Suprapubic skin (tissue), 4 donors: ENCODE data around the gene S100A7A. TPM values are rescaled to one million over a fixed set of nuclear protein-coding genes. Genes with fewer than 3 reads are reported as not detected.
A peak's percentile ranks its signal among the peaks of the same experiment; 100 is the strongest.

Source experiments
- DNase-seq, 2 donors: peaks; one replicate each; pipeline ENCODE4 v3.0.0-alpha.2; 2019; ENCODE audit warnings: low spot score in 2 of 2
- H3K27ac ChIP-seq: fragments of 200-600 bp; sonication (generic); one replicate; pipeline ENCODE4 v1.5.1; 2019
- H3K27me3 ChIP-seq: fragments of 200-600 bp; sonication (generic); one replicate; pipeline ENCODE4 v1.5.1; 2019
- H3K36me3 ChIP-seq: fragments of 200-600 bp; sonication (generic); one replicate; pipeline ENCODE4 v1.5.1; 2019
- H3K4me1 ChIP-seq: fragments of 200-600 bp; sonication (generic); one replicate; pipeline ENCODE4 v1.5.1; 2019
- H3K4me3 ChIP-seq: fragments of 200-600 bp; sonication (generic); one replicate; pipeline ENCODE4 v1.5.1; 2019; ENCODE audit warnings: mild to moderate bottlenecking
- H3K9me3 ChIP-seq: fragments of 200-600 bp; sonication (generic); one replicate; pipeline ENCODE4 v1.5.1; 2019
- EP300 ChIP-seq: sonication (generic); formaldehyde crosslinking; IDR thresholded peaks from one replicate; pipeline ENCODE4 v1.6.1; 2017; ENCODE audit warnings: antibody characterized with exemption
- POLR2A ChIP-seq, 2 donors: fragments of 450-650 bp; IDR thresholded peaks; one replicate each; pipeline ENCODE4 v1.6.1; 2017; ENCODE audit warnings: antibody characterized with exemption in 2 of 2, mild to moderate bottlenecking in 2 of 2, moderate library complexity in 2 of 2
- POLR2AphosphoS5 ChIP-seq, 3 donors: sonication (generic); formaldehyde crosslinking; IDR thresholded peaks; one replicate each; pipeline ENCODE4 v1.6.1; 2017; ENCODE audit warnings: antibody characterized with exemption in 3 of 3
- WGBS: methylation state at CpG from one replicate; pipeline ENCODE4 v1.1.5; 2018; 5-methylcytosine and 5-hydroxymethylcytosine counted together
- total RNA-seq, 4 donors: library from RNA; depleted of rRNA; stranded (reverse); fragments of >200 nt; gene quantifications; one replicate each; pipeline ENCODE4 v1.1.0, GENCODE V29; 2016
- TF ChIP-seq, protein P1 (sequence below), 2 donors: fragments of 200-600 bp in 1 of 2; fragments of 450-650 bp in 1 of 2; sonication (generic) in 1 of 2; IDR thresholded peaks; one replicate each; pipeline ENCODE4 v1.5.1; 2016 to 2019; ENCODE audit warnings: antibody characterized with exemption in 2 of 2, mild to moderate bottlenecking in 1 of 2, moderate library complexity in 1 of 2

Gene S100A7A
- total RNA-seq, 4 donors from 2014 or later, result 0.10 TPM; not detected in 3

DNA sequence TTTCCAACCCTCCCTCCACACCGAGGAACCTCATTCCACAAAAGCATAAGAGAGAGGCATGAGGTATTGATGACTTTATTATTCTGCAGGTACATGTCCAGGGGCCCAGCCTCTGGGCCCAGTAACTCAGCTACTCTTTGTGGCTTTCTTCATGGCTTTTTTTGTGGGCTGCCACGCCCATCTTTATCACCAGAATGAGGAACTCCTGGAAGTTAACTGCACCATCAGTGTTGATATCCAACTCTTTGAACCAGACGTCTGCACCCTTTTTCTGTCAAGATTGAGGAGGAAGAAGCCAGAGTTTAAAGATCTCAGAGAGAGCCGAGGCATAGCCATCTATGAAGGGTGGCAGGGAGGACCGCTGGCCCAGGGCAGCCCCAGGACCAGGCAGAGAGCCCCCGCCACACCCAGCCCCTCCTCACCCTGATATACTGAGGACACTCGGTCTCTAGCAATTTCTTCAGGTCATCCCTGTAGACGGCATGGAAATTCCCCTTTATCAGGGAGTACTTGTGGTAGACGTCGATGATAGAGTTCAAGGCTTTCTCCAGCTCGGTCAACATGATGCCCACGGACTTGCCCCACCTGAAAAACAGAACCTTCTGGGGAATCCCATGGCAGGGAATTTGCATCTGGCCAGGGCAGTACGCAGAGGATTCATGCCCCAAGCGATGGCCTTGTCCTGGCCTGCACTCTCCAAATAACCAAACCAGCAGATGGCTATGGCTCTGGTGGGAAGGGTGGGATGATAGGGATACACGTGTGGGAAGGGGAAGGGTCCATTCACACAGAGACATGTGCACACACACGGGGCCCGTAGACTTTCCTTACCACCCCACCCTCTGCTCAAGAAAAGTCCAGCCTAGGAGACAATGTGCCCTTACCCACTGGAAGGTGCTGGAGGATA is 26.1 kb upstream of the S100A7A start:
- H3K4me1 ChIP-seq, result peaks cover 32% of the 10 kb centered on the region
- H3K9me3 ChIP-seq, result no peaks in the 10 kb centered on the region
- no peaks in the 10 kb centered on the region for H3K36me3 ChIP-seq
- no peak overlapping the region for H3K27ac ChIP-seq
- H3K4me3 ChIP-seq, result no peak overlapping the region
- DNase-seq, result no peak
- peaks cover 5% of the 10 kb centered on the region for H3K27me3 ChIP-seq
- no peak for TF ChIP-seq POLR2A (IDR thresholded peaks at IDR 0.05)
- TF ChIP-seq POLR2AphosphoS5 (IDR thresholded peaks at IDR 0.05), result no peak
- TF ChIP-seq, protein P1, sequence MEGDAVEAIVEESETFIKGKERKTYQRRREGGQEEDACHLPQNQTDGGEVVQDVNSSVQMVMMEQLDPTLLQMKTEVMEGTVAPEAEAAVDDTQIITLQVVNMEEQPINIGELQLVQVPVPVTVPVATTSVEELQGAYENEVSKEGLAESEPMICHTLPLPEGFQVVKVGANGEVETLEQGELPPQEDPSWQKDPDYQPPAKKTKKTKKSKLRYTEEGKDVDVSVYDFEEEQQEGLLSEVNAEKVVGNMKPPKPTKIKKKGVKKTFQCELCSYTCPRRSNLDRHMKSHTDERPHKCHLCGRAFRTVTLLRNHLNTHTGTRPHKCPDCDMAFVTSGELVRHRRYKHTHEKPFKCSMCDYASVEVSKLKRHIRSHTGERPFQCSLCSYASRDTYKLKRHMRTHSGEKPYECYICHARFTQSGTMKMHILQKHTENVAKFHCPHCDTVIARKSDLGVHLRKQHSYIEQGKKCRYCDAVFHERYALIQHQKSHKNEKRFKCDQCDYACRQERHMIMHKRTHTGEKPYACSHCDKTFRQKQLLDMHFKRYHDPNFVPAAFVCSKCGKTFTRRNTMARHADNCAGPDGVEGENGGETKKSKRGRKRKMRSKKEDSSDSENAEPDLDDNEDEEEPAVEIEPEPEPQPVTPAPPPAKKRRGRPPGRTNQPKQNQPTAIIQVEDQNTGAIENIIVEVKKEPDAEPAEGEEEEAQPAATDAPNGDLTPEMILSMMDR (IDR thresholded peaks at IDR 0.05), result no peak
- no peak for TF ChIP-seq EP300
- WGBS, result 62% methylated on average over 14 of the region's 17 CpGs

DNA sequence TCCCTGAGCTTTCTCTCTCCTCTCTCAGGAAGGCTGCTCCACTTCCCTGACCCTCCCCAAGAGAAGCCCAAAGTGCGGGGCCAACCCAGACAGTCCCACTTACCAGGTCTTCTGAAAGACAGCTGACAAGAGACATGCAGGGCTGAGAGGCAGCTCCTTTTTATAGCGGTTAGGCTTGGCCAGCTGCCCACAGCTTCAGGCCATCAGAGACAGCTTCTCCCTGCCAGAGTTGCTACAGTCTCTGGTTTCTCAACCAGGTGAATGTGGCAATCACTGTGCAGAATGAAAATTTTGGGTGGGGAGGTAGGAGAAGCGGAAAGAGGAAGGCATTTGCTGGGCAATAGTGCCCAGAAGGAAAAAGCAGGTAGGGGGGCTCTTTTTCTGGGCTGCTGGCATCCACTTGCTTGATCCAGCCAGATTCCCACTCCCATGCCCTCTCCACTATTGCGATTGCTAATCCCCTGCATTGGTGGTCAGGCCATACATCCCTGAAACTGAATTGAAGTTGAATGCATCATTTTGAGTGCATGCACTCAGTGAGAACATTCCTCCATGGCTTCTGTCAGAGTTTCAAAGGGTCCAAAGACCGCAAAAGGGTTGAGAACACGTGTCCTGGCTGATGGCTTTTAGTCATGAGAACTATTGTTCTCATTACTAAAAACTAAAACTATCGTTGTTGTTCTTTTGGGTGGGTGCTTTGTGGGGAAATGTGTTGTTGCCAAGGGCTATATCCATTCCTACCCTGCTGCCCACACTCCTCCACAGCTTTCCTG is 25.2 kb upstream of the S100A7A start, which contains the start of gene S100A8:
Gene S100A8, minus strand, starts transcription at position 136 of the 773 bp plus-strand sequence. CDS start 538 bp downstream, outside the sequence.
- Histone ChIP-seq H3K9me3 (no peaks in the 10 kb centered on the region), H3K4me3 (no peak within 1 kb of the TSS), H3K4me1 (peaks cover 35% of the 10 kb centered on the region), H3K27me3 (peaks cover 5% of the 10 kb centered on the region), H3K27ac (no peak within 1 kb of the TSS), H3K36me3 (no peaks in the 10 kb centered on the region)
- 42% methylated on average over 7 of the region's 7 CpGs for WGBS
- no peak for DNase-seq
- TF ChIP-seq POLR2A (IDR thresholded peaks at IDR 0.05) (no peak), POLR2AphosphoS5 (IDR thresholded peaks at IDR 0.05) (peak in 1 of 3 donors; percentile 27)

DNA sequence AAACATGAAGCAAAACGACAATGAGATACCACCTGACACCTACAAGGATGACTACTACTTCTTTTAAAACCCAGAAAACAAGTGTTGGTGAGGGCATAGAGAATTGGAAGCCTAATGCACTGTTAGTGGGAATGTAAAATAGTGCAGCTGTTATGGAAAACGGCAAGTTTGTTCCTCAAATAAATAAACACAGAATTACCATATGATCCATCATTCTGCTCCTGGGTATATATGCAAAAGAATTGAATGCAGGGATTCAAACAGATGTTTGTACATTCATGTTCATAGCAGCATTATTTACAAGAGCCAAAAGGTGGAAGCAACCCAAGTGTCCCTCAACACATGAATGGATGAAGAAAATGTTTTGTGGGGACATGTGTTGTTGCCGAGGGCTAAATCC is 24.1 kb upstream of the S100A7A start:
- DNase-seq, result no peak
- TF ChIP-seq EP300 (no peak), POLR2AphosphoS5 (IDR thresholded peaks at IDR 0.05) (no peak), POLR2A (IDR thresholded peaks at IDR 0.05) (no peak)
- TF ChIP-seq, protein P1 (IDR thresholded peaks at IDR 0.05), result no peak
- Histone ChIP-seq H3K9me3 (no peaks in the 10 kb centered on the region), H3K36me3 (no peaks in the 10 kb centered on the region), H3K4me1 (peaks cover 31% of the 10 kb centered on the region), H3K27ac (no peak overlapping the region), H3K27me3 (peaks cover 14% of the 10 kb centered on the region), H3K4me3 (no peak overlapping the region)
- WGBS, result 56% methylated on average over 3 of the region's 3 CpGs

DNA sequence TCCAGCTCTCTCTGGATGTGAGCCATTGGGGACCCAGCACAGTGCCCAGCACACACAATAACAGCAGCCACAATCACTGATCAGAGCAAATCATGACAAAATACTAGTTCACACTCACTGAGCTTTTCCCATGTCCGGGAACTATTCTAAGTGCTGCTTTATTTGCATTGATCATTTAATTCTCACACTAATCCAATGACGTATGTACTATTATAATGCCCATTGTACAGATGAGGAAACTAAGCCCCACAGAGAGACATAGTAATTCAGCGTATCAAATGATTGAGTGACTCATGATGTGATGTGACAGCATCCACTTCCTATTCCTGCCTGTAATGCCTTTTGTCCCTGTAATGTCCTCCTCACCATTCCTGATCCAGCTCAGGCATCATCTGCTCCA is 23.5 kb upstream of the S100A7A start:
- peaks cover 31% of the 10 kb centered on the region for H3K4me1 ChIP-seq
- H3K27ac ChIP-seq, result no peak overlapping the region
- no peak for TF ChIP-seq EP300
- H3K9me3 ChIP-seq, result no peaks in the 10 kb centered on the region
- DNase-seq, result no peak
- H3K27me3 ChIP-seq, result peaks cover 17% of the 10 kb centered on the region
- WGBS, result 92% methylated on average over 3 of the region's 3 CpGs
- no peak overlapping the region for H3K4me3 ChIP-seq
- no peaks in the 10 kb centered on the region for H3K36me3 ChIP-seq

DNA sequence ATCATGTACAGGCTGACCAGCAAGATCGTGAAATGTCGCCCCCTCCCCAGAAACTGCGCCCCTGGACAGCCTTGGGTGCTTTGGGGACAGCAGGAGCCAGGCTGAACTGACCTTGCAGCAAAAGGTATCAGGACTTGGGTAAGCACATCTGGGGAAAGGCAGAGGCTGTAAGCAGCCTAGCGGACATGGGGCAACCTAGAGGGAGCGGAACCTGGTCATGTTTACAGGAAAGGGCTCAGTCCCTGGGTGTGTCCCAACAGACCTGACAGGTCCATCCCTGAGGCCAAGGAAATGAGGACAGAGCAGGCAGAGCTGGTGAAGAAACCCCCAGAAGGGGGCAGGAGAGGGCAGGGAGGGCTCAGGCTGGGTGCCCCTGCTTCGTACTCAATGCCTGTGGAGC is 22.4 kb upstream of the S100A7A start:
- H3K36me3 ChIP-seq, result no peaks in the 10 kb centered on the region
- DNase-seq, result no peak
- no peak overlapping the region for H3K4me3 ChIP-seq
- no peak overlapping the region for H3K27ac ChIP-seq
- H3K4me1 ChIP-seq, result peaks cover 31% of the 10 kb centered on the region
- H3K9me3 ChIP-seq, result no peaks in the 10 kb centered on the region
- H3K27me3 ChIP-seq, result peaks cover 21% of the 10 kb centered on the region
- TF ChIP-seq, protein P1 (IDR thresholded peaks at IDR 0.05), result no peak
- no peak for TF ChIP-seq POLR2A (IDR thresholded peaks at IDR 0.05)
- TF ChIP-seq POLR2AphosphoS5 (IDR thresholded peaks at IDR 0.05), result no peak
- TF ChIP-seq EP300, result no peak
- 83% methylated on average over 6 of the region's 6 CpGs for WGBS

DNA sequence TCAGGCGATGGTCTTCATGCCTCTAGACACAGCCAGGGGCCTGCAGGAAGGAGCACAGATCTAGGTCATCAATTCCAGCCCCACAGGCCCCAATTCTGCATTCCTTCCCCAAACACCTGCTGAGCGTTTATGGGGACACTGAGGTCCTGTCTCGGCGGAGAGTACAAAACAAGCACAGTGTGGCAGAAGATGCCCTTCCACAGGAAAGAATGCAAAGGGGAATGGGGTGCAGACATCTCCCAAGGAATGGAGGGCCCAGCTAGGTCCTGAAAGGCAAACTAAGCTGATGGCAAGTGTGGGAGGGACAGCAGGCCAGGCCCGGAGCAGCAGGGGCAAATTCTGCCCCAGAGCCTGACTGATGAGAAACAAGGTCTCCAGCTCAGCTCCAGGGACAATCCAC is 21.9 kb upstream of the S100A7A start:
- 75% methylated on average over 5 of the region's 5 CpGs for WGBS

More for the DNA sequence above, 21.9 kb upstream of the S100A7A start:
- Histone ChIP-seq H3K4me3 (no peak overlapping the region), H3K9me3 (no peaks in the 10 kb centered on the region), H3K36me3 (no peaks in the 10 kb centered on the region), H3K4me1 (peaks cover 31% of the 10 kb centered on the region), H3K27ac (no peak overlapping the region), H3K27me3 (peaks cover 21% of the 10 kb centered on the region)
- DNase-seq, result no peak
- TF ChIP-seq POLR2A (IDR thresholded peaks at IDR 0.05) (no peak), POLR2AphosphoS5 (IDR thresholded peaks at IDR 0.05) (no peak), EP300 (no peak)
- TF ChIP-seq, protein P1 (IDR thresholded peaks at IDR 0.05), result no peak
